D721Med (cell line): ENCODE results near the gene ZNF484.
"Not testable (repeated sequence)": the region's sequence is repeated elsewhere in the genome, so short reads cannot be mapped to it uniquely, and the experiment has no call there.

Source experiments
- DNase-seq: peaks from one replicate; pipeline ENCODE4 v3.0.0; 2011; ENCODE audit warnings: low spot score; ENCODE audit not compliant: insufficient read length
- FAIRE-seq: peaks from 2 replicates; lab custom pipeline; 2011; peaks lifted over from hg19 to GRCh38; lab: Jason Lieb, UNC
- CTCF ChIP-seq: IDR thresholded peaks from 2 replicates; pipeline ENCODE4 v1.5.1; 2012; ENCODE audit warnings: mild to moderate bottlenecking, control low read depth; ENCODE audit not compliant: insufficient read depth; ENCODE audit errors: missing control alignments

ZNF484 gene

GRCh38 chr9:92882276-92882675 lies 4.4 kb upstream of the ZNF484 start:
- no peak for TF ChIP-seq CTCF
- no peak for DNase-seq
- FAIRE-seq = no peak

DNA sequence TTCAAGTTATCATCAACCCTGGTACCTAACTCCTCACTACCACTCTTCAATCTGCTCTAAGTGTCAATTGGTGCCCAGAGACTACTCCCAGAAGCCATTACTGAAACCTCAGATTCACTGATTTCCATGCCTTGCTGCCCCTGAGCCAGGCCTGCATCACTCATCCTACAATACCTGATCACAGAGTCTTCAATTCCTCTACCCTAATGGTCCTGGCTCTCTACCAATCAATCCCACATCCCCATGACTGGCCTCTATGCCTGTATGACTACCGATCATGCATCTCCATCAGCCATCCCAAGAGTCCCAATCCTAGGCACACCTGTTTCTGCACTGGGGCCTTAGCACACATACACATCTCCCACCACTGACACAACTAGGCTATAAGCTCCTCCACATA lies 2.5 kb downstream of the ZNF484 start:
- DNase-seq (no peak), FAIRE-seq (no peak)
- TF ChIP-seq CTCF = no peak

DNA sequence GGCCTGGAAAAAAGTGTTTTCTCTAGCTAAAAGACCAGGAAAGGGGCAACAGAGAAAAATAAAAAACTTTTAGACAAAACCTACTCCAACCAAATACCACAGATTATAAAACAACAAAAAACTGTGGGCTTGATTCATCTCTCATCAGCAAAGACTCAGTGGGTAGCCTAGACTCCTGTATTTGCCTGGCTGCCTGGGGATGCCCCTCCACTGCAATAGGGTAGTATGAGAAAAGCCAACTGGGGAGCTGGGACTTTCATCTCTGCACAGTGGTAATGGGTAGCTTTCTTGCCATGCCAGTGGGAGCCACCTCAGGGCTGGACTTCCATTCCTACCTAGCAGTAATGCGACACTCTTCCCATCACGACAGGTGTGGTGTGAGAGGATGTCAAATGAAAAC lies 7.5 kb downstream of the ZNF484 start:
- FAIRE-seq (no peak), DNase-seq (no peak)
- TF ChIP-seq CTCF = no peak

- DNase-seq, FAIRE-seq: not testable (repeated sequence)
Observed at GRCh38 chr9:92866600-92866999, 11.2 kb downstream of the ZNF484 start.

GRCh38 chr9:92864152-92864551 lies 13.7 kb downstream of the ZNF484 start:
- TF ChIP-seq CTCF = no peak
- no peak for DNase-seq
- no peak for FAIRE-seq

- DNase-seq (no peak), FAIRE-seq (no peak)
- TF ChIP-seq CTCF = no peak
Observed at GRCh38 chr9:92860867-92861266, 17.0 kb downstream of the ZNF484 start.

- FAIRE-seq = no peak
- no peak for DNase-seq
- no peak for TF ChIP-seq CTCF
Observed at GRCh38 chr9:92857236-92857635, 20.6 kb downstream of the ZNF484 start.

DNA sequence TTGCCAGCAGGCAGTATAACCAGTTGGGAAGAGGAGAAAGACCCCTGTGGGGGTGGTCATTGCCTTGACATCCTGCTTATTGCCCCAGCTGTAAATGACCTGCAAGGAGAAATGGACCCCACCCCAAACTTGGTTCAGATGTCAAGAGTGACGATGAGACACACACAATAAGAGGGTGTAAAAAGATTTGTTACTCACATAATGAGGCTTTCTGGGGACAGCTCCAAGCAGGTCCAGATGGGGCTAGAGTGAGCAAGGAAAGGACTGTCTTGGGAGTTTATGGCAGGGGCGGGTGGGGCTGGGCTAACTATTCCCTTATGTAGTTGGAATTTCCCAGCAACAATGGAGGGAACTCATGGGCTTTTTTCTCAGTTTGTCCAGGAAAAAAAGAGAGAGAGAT lies 24.1 kb downstream of the ZNF484 start:
- FAIRE-seq = no peak
- no peak for TF ChIP-seq CTCF

More for the DNA sequence above, 24.1 kb downstream of the ZNF484 start:
- DNase-seq = no peak
